ENCODE results near the gene CACNA1A.

The CACNA1A gene

GRCh38 chr19:13330285-13330684, 176.0 kb downstream of the CACNA1A start:
- H3K36me3 ChIP-seq (replicated peaks): no peaks in the 10 kb centered on the region
- DNase-seq: no peak

DNA sequence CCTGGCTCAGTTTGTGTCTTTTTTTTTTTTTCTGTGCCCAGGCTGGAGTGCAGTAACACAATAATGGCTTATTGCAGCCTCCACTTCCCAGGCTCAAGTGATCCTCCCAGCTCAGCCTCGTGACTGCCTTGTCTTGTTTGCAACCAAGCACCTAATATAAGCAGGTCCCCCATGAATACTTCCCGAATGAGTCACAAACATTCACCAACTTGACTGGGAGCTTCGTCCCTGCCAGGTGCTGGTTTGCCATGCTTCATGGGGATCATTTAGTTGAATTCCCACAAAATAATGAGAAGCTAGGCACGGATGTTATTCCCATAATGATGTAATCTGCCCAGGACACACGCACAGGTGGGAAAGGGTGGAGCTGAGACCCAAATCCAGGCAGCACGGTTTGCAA, 176.5 kb downstream of the CACNA1A start:
- Histone ChIP-seq H3K36me3 (replicated peaks) (no peaks in the 10 kb centered on the region), H3K27me3 (replicated peaks) (no peaks in the 10 kb centered on the region), H3K27ac (no peak overlapping the region), H3K4me3 (ENCODE audit: low read depth, low read length) (no peak overlapping the region)
- TF ChIP-seq CTCF (IDR thresholded peaks at IDR 0.05; ENCODE audit: low read depth, low read length, missing control alignments): no peak
- DNase-seq: no peak
- in situ Hi-C loops (cut with HindIII; ENCODE audit: low pct_ligation_motif_present, low sequenced_read_pairs): no loop called here

More at GRCh38 chr19:13330285-13330684, 176.0 kb downstream of the CACNA1A start:
- H3K4me3 ChIP-seq (ENCODE audit: low read depth, low read length): no peak overlapping the region
- H3K27ac ChIP-seq: no peak overlapping the region
- in situ Hi-C loops (cut with HindIII; ENCODE audit: low pct_ligation_motif_present, low sequenced_read_pairs): no loop called here
- TF ChIP-seq CTCF (IDR thresholded peaks at IDR 0.05; ENCODE audit: low read depth, low read length, missing control alignments): no peak
- no peaks in the 10 kb centered on the region for H3K27me3 ChIP-seq (replicated peaks)

DNA sequence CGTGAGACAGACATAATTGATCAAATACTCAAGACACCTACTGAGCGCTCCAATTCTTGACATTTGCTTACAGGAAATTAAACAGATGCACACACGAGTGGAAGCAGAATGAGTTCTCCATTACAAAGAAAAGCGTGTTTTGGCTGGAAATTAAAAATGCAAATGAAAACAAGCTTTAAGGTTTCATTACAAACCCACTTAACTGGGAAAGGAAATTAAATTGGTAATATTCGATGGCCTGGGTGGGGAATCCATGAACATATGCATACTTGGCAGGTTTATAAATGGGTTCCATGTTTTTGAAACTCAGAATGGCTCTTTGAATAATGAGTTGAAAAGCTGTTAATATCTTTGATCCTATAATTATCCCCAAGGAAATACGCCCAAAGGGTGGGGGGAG, 178.0 kb downstream of the CACNA1A start:
- Histone ChIP-seq H3K4me3 (ENCODE audit: low read depth, low read length) (no peak overlapping the region), H3K36me3 (replicated peaks) (no peaks in the 10 kb centered on the region), H3K27ac (no peak overlapping the region), H3K27me3 (replicated peaks) (no peaks in the 10 kb centered on the region)
- in situ Hi-C loops (cut with HindIII; ENCODE audit: low pct_ligation_motif_present, low sequenced_read_pairs): no loop called here
- DNase-seq: no peak
- TF ChIP-seq CTCF (IDR thresholded peaks at IDR 0.05; ENCODE audit: low read depth, low read length, missing control alignments): no peak

- DNase-seq: no peak
- H3K4me3 ChIP-seq (ENCODE audit: low read depth, low read length): no peak overlapping the region
- in situ Hi-C loops (cut with HindIII; ENCODE audit: low pct_ligation_motif_present, low sequenced_read_pairs): no loop called here
- H3K36me3 ChIP-seq (replicated peaks): no peaks in the 10 kb centered on the region
- no peak overlapping the region for H3K27ac ChIP-seq
- TF ChIP-seq CTCF (IDR thresholded peaks at IDR 0.05; ENCODE audit: low read depth, low read length, missing control alignments): no peak
- no peaks in the 10 kb centered on the region for H3K27me3 ChIP-seq (replicated peaks)
These were observed 186.8 kb downstream of the CACNA1A start for GRCh38 chr19:13319526-13319925.

GRCh38 chr19:13318190-13318589, 188.1 kb downstream of the CACNA1A start:
- TF ChIP-seq CTCF (IDR thresholded peaks at IDR 0.05; ENCODE audit: low read depth, low read length, missing control alignments): no peak
- H3K27me3 ChIP-seq (replicated peaks): no peaks in the 10 kb centered on the region
- H3K4me3 ChIP-seq (ENCODE audit: low read depth, low read length): no peak overlapping the region
- no peaks in the 10 kb centered on the region for H3K36me3 ChIP-seq (replicated peaks)
- no peak for DNase-seq
- no peak overlapping the region for H3K27ac ChIP-seq
- in situ Hi-C loops (cut with HindIII; ENCODE audit: low pct_ligation_motif_present, low sequenced_read_pairs): no loop called here

DNA sequence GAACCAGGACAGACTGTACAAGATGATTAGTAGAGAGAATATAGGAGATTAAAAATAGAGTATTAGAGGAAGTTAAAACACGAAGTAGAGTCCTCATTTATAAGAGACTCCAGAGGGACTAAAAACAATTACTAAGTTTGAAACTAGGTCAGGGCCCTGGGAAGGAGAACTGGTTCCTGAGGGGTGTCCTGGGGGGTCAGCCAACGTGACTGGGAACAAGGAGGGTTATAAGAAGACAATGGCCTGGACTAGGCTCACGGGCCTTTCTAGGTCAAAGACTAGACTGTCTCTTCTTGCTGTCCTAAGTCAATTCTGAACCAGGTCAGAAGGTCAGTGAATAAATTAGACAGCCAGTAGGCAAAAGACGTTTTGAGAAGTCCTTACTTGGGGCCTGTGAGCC, 190.8 kb downstream of the CACNA1A start:
- in situ Hi-C loops (cut with HindIII; ENCODE audit: low pct_ligation_motif_present, low sequenced_read_pairs): no loop called here
- no peak overlapping the region for H3K27ac ChIP-seq
- DNase-seq: no peak
- no peak for TF ChIP-seq CTCF (IDR thresholded peaks at IDR 0.05; ENCODE audit: low read depth, low read length, missing control alignments)
- no peaks in the 10 kb centered on the region for H3K27me3 ChIP-seq (replicated peaks)
- H3K36me3 ChIP-seq (replicated peaks): no peaks in the 10 kb centered on the region
- H3K4me3 ChIP-seq (ENCODE audit: low read depth, low read length): no peak overlapping the region

All from brain microvascular endothelial cell (primary cell).